EL (cell line): ENCODE measurements around the gene C6orf136.

Experiments used
- DNase-seq: peaks from one replicate; pipeline ENCODE4 v3.0.0-alpha.2; 2016

Gene C6orf136

GRCh38 chr6:30664994-30665767 lies 18.2 kb downstream of the C6orf136 start:
- no peak for DNase-seq

DNA sequence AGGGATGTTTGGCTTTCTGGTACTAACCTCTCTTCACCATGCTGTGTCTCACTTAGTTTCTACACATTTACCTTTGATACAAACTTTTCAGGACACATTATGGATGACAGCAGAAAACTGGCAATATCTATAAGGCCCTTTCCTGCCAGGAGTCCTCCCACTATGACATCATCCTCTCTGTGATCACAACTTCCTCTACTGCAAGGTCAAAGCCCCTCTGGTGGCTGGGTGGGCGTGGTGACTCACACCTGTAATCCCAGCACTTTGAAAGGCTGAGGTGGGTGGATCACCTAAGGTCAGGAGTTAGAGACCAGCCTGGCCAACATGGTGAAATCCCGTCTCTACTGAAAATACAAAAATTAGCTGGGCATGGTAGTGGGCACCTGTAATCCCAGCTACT lies 19.4 kb downstream of the C6orf136 start:
- DNase-seq, result peak; percentile 34

- DNase-seq, result no peak
Measured at GRCh38 chr6:30670760-30671527, 24.0 kb downstream of the C6orf136 start.

DNA sequence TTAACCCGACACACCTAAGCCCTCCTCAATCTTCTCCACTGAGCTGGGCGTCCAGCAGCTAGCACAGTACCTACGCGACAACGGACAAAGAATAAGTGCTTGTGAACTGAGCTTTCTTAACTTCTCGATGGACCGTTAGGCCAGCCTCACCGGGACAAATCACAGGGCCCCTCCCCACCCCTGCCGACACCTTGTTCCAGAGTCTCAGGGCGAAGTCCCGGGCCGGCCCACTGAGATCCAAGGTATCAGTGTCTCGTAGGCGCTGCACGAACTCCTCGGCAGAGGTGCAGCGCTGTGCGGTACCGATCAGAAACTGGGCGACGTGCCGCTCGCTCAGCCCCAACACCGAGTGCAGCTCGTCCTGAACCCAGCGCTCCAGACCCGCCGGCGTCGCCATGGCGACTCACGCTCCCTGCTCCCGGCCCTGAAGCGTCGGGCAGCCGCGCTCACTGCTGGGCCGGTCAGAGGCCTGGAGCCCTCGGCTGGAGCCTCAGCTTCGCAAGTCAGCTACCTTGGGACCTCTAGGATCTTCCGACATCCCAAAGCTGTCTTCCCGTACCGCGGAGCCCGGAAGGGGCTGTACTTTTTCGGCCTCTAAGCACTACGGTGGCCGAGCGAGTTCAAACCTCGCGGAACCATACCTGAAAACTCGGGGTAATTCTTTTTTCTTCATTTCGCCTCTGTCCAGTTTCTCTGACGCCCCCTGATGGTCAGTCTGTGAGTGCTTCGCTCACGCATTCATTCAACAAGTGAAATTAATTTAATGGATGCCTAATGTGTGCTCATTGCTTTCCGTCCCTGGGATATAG lies 25.7 kb downstream of the C6orf136 start, which contains the start of gene DHX16:
TSS of gene DHX16 (minus strand) at position 562 of the 809 bp plus-strand sequence. CDS start at position 397, 165 bp downstream.
- DNase-seq, result peak; percentile 98

- no peak for DNase-seq
Measured at GRCh38 chr6:30676660-30677285, 29.8 kb downstream of the C6orf136 start.

DNA sequence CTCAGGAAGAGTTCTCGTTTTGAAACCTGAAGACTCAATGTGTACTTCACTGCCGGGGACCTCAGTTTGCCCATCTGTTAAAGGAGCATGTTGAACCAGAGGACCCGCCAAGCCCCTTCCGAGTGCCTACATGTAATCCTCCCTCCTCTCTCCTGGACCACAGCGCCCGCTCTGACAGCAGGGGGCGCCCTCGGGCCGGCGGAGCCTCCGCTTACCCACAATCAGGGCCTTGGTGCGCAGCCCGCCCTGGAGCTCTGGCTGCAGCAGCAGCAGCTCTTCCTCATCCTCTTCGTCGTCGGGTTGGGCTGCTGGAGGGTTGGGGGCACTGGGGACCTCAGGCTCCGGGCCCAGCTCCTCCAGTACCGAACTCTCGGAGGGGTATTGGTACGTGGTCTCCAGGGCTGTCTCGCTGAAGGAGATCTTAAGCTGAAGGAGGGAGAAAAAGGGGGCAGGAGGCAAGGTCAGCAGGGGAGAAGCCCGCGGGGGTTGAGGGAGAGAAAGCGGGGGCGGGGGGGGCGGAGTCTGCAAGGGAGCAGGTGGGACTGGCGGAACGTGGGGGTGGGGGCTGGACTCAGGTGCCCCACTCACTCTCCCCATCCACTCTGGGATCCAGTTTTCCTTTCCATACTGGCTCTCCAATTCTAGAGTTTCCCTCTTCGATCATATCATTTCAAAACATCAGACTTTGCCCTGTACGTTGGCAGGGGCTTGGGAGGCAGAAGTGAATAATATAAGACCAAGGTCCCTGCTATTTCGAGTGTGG lies 32.2 kb downstream of the C6orf136 start:
- DNase-seq, result peak; percentile 73

GRCh38 chr6:30679765-30680535 lies 33.0 kb downstream of the C6orf136 start:
- DNase-seq, result no peak

GRCh38 chr6:30681766-30682142 lies 34.8 kb downstream of the C6orf136 start:
- no peak for DNase-seq

DNA sequence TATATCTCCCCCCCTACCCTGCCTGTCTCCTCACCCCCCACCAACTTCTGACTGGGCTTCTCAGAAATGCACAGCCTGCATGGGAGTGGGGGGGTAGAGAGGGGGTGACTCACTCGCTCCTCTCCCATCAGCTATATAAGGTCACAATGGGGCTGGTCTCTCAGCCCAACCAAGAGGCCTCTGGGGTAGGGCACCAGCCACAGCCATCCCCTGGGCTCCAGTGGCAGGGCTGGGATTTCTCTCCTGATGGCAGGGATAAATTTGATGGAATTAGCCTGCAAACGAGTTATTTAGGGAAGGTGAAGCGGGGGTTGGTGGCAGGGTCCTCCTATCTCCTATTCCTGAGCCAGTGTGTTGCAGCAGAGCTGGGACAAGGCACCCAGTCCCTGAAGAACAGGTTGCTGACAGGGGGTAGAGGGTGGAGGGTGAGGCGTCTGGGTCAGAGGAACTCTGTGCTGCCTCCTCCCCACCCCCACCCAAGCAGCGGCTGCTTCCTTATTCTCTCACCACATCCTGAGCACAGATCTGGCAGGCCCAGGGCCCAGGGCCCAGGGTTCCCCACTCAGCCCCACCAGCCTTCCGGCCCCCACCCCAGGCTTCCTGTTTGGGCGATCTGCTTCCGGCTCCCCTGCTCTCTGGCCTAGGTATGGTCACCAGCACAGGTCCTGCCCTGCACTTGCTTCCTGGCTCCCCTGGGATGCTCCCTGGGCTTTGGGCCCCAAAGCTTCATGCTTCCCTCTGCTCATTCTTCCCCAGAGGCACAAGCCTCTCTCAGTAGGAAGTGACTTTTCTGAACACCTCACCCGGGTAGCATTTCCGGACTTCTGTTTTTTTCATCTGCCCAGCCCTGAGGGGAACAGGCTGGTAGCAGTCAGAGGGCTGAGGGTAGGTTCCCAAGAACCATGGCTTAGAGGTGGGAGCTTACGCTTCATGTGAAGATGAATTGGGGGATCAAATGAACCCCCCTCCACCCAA lies 35.5 kb downstream of the C6orf136 start:
- DNase-seq, result peak; percentile 92

DNA sequence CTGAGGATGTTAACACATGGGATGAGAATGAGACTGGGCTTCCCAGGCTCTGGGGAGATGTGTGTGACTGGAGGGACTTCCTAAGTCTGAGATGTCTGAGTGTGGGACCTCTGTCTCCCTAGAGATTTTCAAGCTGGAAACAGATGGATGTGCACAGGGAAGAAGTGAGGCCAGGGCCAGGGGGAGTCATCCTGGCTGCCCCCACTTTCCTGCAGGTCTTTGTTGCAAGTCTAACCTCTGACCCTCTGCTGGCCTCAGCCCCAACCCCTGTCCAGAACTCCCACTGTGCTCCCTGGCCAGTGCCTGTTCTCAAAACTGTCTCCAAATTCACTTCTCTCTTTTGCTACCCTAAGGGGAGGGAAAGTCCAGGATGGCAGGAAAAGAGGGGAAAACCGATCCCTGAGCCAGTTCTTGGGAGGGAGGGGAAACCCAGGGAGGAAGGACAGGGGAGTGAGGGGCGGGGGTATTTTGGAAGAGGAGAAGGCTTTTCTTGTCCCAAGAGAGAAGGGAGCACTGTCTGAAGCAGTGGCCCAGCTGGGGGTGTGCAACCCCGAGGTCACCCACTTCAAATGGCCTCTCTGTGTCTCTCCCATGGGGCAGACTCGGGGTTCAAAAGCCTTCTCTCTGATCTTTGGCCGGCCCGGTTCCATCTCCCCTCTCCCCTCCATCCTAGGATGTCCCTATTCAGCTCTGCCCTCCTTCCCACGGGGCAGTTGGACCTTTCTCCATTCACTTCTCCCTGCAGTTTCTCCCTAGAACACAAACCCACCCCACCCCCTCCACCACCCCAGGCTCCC lies 36.4 kb downstream of the C6orf136 start:
- DNase-seq, result peak; percentile 30

- DNase-seq, result peak; percentile 28
Measured at GRCh38 chr6:30683980-30684338, 37.0 kb downstream of the C6orf136 start.

- peak; percentile 60 for DNase-seq
Measured at GRCh38 chr6:30684386-30685156, 37.6 kb downstream of the C6orf136 start.

- peak; percentile 54 for DNase-seq
Measured at GRCh38 chr6:30685157-30686008, 38.5 kb downstream of the C6orf136 start.

DNA sequence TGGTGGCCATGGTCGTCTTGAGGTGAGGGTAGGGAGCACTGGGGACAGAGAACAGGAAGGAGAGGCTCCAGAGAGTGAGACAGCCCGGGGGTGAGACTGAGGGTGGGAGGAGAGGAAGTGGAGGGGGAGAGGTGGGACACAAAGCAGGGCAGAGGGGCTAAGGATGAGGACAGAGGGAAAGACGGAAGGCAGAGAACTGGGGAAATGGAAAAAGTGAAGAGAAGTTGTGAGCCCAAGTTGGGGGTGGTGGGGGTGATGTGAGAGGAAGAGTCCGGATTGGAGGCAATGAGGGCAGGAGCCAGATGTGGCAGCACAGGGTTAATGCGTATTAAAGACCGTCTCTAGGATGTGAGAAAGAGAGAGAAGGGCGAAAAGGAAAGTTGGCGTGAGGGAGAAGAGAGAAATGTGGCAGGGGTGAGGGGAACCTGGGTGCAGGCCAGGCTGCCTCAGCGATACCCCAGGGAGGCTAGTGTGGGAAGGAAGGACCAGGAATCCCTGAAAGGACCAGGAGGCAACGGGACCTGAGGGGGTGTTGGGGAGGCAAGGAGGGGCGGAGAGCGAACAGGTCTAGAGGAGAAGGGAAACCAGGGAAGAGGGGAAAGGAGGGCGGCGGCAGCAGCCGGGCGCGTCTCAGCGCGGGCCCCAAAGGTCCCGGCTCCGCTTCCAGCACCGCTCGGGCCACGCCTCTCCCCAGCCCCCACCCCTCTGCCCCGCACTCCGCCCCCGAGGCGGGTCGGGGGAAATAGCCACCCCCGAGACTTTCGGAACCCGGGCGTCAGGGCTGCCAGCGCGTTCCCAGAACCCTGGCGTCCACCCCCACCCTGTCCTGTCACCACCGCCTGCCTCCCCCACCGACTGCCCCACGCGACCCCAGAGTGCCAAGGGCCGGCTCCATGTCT lies 39.3 kb downstream of the C6orf136 start, which contains the start of gene PPP1R18:
TSS of gene PPP1R18 (minus strand) at position 637 of the 899 bp plus-strand sequence. CDS start at position 10, 627 bp downstream.
- DNase-seq, result peak; percentile 79

DNA sequence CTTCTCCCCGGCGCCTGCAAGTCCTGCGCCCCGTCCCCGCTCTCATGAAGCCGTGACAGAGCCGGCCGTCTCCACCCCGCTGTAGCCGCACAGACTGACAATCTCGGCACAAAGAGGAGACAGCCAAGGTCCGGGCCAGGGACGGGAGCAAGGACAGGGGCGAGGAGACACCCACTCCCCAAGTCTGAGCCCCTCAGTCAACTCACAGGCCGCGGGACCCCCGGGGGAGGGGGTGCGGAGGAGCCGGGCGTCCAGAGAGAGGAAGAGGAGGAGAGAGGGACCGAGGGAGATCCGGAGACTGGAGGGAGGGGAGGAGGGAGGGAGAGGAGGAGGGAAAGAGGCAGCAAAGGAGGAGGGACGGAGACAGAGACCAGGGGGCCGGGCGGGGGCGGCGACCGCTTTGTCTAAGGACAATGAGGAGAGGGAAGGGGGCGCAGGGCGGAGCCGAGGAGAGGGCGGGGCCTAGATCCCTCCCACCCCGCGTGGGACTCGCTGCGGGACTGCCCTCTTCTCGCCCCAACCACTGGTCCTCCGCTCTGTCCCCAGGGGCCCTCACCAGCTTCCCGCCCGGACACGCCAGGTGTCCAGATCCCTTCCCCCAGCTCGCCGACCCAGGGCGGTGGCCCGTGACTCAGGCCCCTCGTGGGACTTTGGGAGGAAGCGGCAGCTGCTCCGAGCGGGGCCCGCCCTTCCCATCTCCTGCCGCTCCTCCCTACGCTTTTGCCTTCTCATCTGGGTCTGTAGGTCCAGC lies 40.1 kb downstream of the C6orf136 start:
- peak; percentile 98 for DNase-seq
